ENCODE measurements around the gene MAPK10. TPM values are rescaled to one million over a fixed set of nuclear protein-coding genes. Genes with fewer than 3 reads are reported as not detected.
"Not testable (repeated sequence)": the region's sequence is repeated elsewhere in the genome, so short reads cannot be mapped to it uniquely, and the experiment has no call there.

MAPK10 gene
- total and polyA plus RNA-seq, 9 donors, result 1.9 to 5.6 (median 3.1) TPM

- not testable (repeated sequence) for DNase-seq; H3K4me1 ChIP-seq (ENCODE audit: control insufficient read depth, insufficient read depth, low read length); H3K27ac ChIP-seq (ENCODE audit: low read length); H3K4me3 ChIP-seq (ENCODE audit: low read length); H3K27me3 ChIP-seq (ENCODE audit: control insufficient read depth, insufficient read depth, low read length); H3K9me3 ChIP-seq (replicated peaks; ENCODE audit: control insufficient read depth, low read depth, low read length); H3K36me3 ChIP-seq (ENCODE audit: control insufficient read depth, insufficient read depth, low read length)
- WGBS (ENCODE audit: insufficient coverage), result 83% methylated on average over 8 of the region's 15 CpGs
Measured at GRCh38 chr4:86075796-86076195, 284.1 kb downstream of the MAPK10 start.

DNA sequence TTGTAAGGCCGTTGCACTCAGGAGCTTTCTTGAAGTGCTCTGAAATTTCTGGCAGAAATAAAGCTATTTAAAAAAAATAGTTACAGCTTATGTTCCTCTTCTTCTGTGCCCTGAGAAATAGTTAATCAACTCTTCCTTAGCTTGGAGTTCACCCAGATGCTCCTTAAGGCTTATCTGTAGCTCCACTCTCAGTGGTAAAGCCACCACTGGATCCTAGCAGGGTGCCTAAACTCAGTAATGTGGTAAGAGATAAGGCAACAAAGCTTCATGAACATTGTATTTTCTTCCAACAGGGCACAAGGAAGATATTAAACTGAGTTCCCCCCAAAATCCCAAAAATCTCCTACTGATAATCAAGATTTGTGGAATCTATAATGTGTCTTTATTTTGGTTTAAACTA, 299.5 kb downstream of the MAPK10 start:
- Histone ChIP-seq H3K9me3 (replicated peaks; ENCODE audit: control insufficient read depth, low read depth, low read length) (no peaks in the 10 kb centered on the region), H3K4me1 (ENCODE audit: control insufficient read depth, insufficient read depth, low read length) (no peaks in the 10 kb centered on the region), H3K27ac (ENCODE audit: low read length) (no peak overlapping the region), H3K4me3 (ENCODE audit: low read length) (no peak overlapping the region), H3K36me3 (ENCODE audit: control insufficient read depth, insufficient read depth, low read length) (no peaks in the 10 kb centered on the region), H3K27me3 (ENCODE audit: control insufficient read depth, insufficient read depth, low read length) (no peaks in the 10 kb centered on the region)
- no peak for DNase-seq
- no CpG with 5 or more reads among the region's 1 CpG for WGBS (ENCODE audit: insufficient coverage)

DNA sequence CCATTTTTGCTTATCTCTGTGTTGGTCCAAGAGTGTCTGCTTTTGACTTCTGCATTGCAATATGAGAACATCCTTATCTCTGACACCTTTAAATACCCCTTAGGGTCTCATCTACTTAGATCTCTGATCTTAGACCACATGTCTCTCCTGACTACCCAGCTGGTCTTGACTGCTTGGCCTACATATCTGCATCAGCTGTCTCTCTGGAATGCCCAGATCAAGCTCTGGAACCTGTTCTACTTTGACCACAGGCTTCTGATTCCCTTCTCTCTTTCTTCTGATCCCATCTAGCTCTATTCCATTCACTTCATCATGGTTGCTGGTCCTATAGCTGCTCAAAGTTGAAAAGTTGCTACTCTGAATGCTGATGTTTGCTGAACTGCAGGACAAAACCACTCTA, 301.2 kb downstream of the MAPK10 start:
- no peak for DNase-seq
- Histone ChIP-seq H3K4me1 (ENCODE audit: control insufficient read depth, insufficient read depth, low read length) (no peaks in the 10 kb centered on the region), H3K9me3 (replicated peaks; ENCODE audit: control insufficient read depth, low read depth, low read length) (no peaks in the 10 kb centered on the region), H3K27ac (ENCODE audit: low read length) (no peak overlapping the region), H3K27me3 (ENCODE audit: control insufficient read depth, insufficient read depth, low read length) (no peaks in the 10 kb centered on the region), H3K4me3 (ENCODE audit: low read length) (no peak overlapping the region), H3K36me3 (ENCODE audit: control insufficient read depth, insufficient read depth, low read length) (no peaks in the 10 kb centered on the region)

GRCh38 chr4:86055898-86056297, 304.0 kb downstream of the MAPK10 start:
- Histone ChIP-seq H3K27me3 (ENCODE audit: control insufficient read depth, insufficient read depth, low read length) (no peaks in the 10 kb centered on the region), H3K4me1 (ENCODE audit: control insufficient read depth, insufficient read depth, low read length) (no peaks in the 10 kb centered on the region), H3K36me3 (ENCODE audit: control insufficient read depth, insufficient read depth, low read length) (no peaks in the 10 kb centered on the region), H3K27ac (ENCODE audit: low read length) (no peak overlapping the region), H3K9me3 (replicated peaks; ENCODE audit: control insufficient read depth, low read depth, low read length) (no peaks in the 10 kb centered on the region), H3K4me3 (ENCODE audit: low read length) (no peak overlapping the region)
- WGBS (ENCODE audit: insufficient coverage), result no CpG with 5 or more reads among the region's 1 CpG
- DNase-seq, result no peak

GRCh38 chr4:86054286-86055032, 305.4 kb downstream of the MAPK10 start:
- WGBS (ENCODE audit: insufficient coverage), result 60% methylated on average over 1 of the region's 6 CpGs
- H3K4me3 ChIP-seq (ENCODE audit: low read length), result no peak overlapping the region

DNA sequence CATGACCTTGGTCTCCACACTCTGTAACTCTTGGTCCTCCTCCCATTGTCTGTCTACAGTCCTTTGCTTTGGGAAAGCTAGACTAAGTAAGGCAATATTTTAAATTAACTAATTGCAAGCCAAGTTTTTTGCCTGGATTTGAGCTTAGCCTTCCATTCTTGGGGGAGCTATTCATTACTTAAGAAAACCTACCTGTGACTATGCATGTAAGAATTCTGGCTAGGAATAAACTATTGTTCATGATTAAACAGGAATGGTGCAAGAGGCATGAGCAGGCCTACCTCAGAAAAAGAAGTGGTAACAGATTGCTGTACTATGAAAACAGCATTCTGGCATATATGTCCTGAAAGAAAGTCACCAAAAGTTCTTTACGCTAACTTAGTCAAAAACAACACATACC, 309.4 kb downstream of the MAPK10 start:
- DNase-seq, result no peak
- no peaks in the 10 kb centered on the region for H3K4me1 ChIP-seq (ENCODE audit: control insufficient read depth, insufficient read depth, low read length)
- no CpG with 5 or more reads among the region's 1 CpG for WGBS (ENCODE audit: insufficient coverage)

More at GRCh38 chr4:86054286-86055032, 305.4 kb downstream of the MAPK10 start:
- H3K36me3 ChIP-seq (ENCODE audit: control insufficient read depth, insufficient read depth, low read length), result no peaks in the 10 kb centered on the region
- DNase-seq, result peak; percentile 81
- no peaks in the 10 kb centered on the region for H3K27me3 ChIP-seq (ENCODE audit: control insufficient read depth, insufficient read depth, low read length)
- no peaks in the 10 kb centered on the region for H3K9me3 ChIP-seq (replicated peaks; ENCODE audit: control insufficient read depth, low read depth, low read length)
- H3K27ac ChIP-seq (ENCODE audit: low read length), result peak overlapping the region; percentile 52
- no peaks in the 10 kb centered on the region for H3K4me1 ChIP-seq (ENCODE audit: control insufficient read depth, insufficient read depth, low read length)

DNA sequence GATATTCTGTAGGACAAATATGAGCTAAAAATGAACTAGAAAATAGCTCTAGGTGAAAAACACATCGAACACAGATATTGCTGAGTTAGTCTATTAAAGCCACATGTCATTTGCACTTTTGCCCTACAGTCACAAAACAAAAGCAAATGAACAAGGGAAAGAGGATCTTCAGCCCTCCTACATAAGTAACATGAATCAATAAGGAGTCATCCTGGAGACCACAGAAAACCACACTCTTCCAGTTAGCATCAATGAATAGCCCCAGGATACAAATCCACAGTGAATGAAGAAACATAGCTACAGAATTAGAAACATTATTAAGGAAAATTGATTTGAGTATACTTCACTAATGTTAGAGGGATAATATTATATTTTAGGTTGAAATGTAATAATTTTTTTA, 311.4 kb downstream of the MAPK10 start:
- Histone ChIP-seq H3K4me1 (ENCODE audit: control insufficient read depth, insufficient read depth, low read length) (no peaks in the 10 kb centered on the region), H3K27ac (ENCODE audit: low read length) (no peak overlapping the region), H3K36me3 (ENCODE audit: control insufficient read depth, insufficient read depth, low read length) (no peaks in the 10 kb centered on the region), H3K4me3 (ENCODE audit: low read length) (no peak overlapping the region), H3K9me3 (replicated peaks; ENCODE audit: control insufficient read depth, low read depth, low read length) (no peaks in the 10 kb centered on the region), H3K27me3 (ENCODE audit: control insufficient read depth, insufficient read depth, low read length) (no peaks in the 10 kb centered on the region)
- no peak for DNase-seq
- no CpG with 5 or more reads among the region's 1 CpG for WGBS (ENCODE audit: insufficient coverage)

More for the DNA sequence above, 309.4 kb downstream of the MAPK10 start:
- no peaks in the 10 kb centered on the region for H3K27me3 ChIP-seq (ENCODE audit: control insufficient read depth, insufficient read depth, low read length)
- H3K36me3 ChIP-seq (ENCODE audit: control insufficient read depth, insufficient read depth, low read length), result no peaks in the 10 kb centered on the region
- no peaks in the 10 kb centered on the region for H3K9me3 ChIP-seq (replicated peaks; ENCODE audit: control insufficient read depth, low read depth, low read length)
- H3K4me3 ChIP-seq (ENCODE audit: low read length), result no peak overlapping the region
- no peak overlapping the region for H3K27ac ChIP-seq (ENCODE audit: low read length)

DNA sequence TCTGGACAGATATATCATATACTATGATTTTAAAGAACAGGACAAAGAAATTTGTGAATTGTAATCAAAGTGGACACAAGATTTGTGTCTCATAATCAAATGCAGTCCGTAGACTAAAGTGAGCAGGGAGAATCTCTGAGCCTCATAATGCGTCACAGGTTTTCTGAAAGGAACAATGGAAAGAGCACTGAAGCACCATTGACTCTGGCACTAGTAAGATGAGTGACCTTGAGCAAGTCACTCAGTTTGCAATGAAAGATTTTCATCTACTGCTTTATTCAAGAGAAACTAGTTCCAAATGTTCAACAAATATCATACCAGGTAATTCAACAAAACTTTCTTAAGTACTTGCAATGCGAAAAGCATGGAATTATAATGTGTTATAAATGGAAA, 315.3 kb downstream of the MAPK10 start:
- no peak for DNase-seq
- no peaks in the 10 kb centered on the region for H3K27me3 ChIP-seq (ENCODE audit: control insufficient read depth, insufficient read depth, low read length)
- no peak overlapping the region for H3K27ac ChIP-seq (ENCODE audit: low read length)
- H3K9me3 ChIP-seq (replicated peaks; ENCODE audit: control insufficient read depth, low read depth, low read length), result no peaks in the 10 kb centered on the region
- H3K4me1 ChIP-seq (ENCODE audit: control insufficient read depth, insufficient read depth, low read length), result no peaks in the 10 kb centered on the region
- no peaks in the 10 kb centered on the region for H3K36me3 ChIP-seq (ENCODE audit: control insufficient read depth, insufficient read depth, low read length)
- no peak overlapping the region for H3K4me3 ChIP-seq (ENCODE audit: low read length)
- 58% methylated on average over 2 of the region's 3 CpGs for WGBS (ENCODE audit: insufficient coverage)

DNA sequence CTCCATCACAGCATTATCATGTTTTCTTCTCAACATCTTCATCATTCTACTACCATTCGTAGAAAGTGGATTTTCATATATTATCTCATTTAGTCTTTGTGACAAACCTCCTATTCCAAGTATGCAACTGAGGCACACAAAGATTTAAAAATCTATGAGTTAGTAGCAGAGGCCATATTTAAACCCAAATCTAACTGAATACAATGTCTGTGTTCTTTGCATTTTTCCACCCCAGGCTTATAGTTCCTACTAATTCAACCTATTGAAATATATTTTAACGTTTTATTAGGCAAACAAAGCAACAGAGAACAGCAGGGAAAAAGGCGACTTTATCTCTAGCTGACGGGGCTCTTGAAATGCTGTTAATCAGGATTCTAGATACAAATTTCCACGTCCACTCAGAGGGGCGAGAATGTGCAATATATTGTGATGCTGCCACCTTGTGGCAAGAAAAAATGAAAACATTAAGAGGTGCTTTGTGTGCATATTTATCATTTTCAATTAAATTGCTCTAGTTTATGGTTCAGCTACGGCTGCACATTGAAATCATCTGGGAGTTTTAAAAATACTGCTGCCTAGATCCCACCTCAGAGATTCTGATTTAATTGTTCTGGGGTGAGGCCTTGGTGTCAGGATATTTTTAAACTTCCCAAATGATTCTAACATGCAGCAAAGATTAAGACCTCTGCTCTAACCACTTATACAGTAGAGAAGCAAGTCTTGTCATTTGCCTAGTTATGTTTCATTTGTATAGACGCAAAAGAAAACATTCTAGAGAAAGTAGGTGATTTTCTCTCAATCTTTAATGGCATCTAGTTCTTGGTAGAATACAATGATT, 315.9 kb downstream of the MAPK10 start:
- no CpG with 5 or more reads among the region's 8 CpGs for WGBS (ENCODE audit: insufficient coverage)
- Histone ChIP-seq H3K9me3 (replicated peaks; ENCODE audit: control insufficient read depth, low read depth, low read length) (no peaks in the 10 kb centered on the region), H3K27me3 (ENCODE audit: control insufficient read depth, insufficient read depth, low read length) (no peaks in the 10 kb centered on the region), H3K36me3 (ENCODE audit: control insufficient read depth, insufficient read depth, low read length) (no peaks in the 10 kb centered on the region), H3K4me1 (ENCODE audit: control insufficient read depth, insufficient read depth, low read length) (no peaks in the 10 kb centered on the region), H3K4me3 (ENCODE audit: low read length) (no peak overlapping the region), H3K27ac (ENCODE audit: low read length) (no peak overlapping the region)
- DNase-seq, result peak; percentile 87

GRCh38 chr4:86038037-86038436, 321.8 kb downstream of the MAPK10 start:
- no peak overlapping the region for H3K4me3 ChIP-seq (ENCODE audit: low read length)
- H3K4me1 ChIP-seq (ENCODE audit: control insufficient read depth, insufficient read depth, low read length), result peaks cover 6% of the 10 kb centered on the region
- H3K27me3 ChIP-seq (ENCODE audit: control insufficient read depth, insufficient read depth, low read length), result no peaks in the 10 kb centered on the region
- H3K9me3 ChIP-seq (replicated peaks; ENCODE audit: control insufficient read depth, low read depth, low read length), result no peaks in the 10 kb centered on the region
- DNase-seq, result no peak
- H3K36me3 ChIP-seq (ENCODE audit: control insufficient read depth, insufficient read depth, low read length), result no peaks in the 10 kb centered on the region
- no CpG with 5 or more reads among the region's 1 CpG for WGBS (ENCODE audit: insufficient coverage)
- H3K27ac ChIP-seq (ENCODE audit: low read length), result no peak overlapping the region
